Trophoblast cell (in vitro differentiated cells and primary cell): ENCODE measurements around the gene B3GNT5. TPM values are rescaled to one million over a fixed set of nuclear protein-coding genes. Genes with fewer than 3 reads are reported as not detected.
A peak's percentile ranks its signal among the peaks of the same experiment; 100 is the strongest.

Experiments
- DNase-seq, 2 donors: peaks; one replicate each; pipeline ENCODE4 v3.0.0-alpha.2; 2016
- H2AFZ ChIP-seq: 2 replicates; pipeline ENCODE4 v1.6.1; 2013; ENCODE audit warnings: low read length, moderate library complexity, mild to moderate bottlenecking; ENCODE audit not compliant: insufficient read depth, poor library complexity
- H2AK5ac ChIP-seq: 2 replicates; pipeline ENCODE4 v1.6.1; 2013; ENCODE audit warnings: mild to moderate bottlenecking, low read length
- H2BK120ac ChIP-seq: 2 replicates; pipeline ENCODE4 v1.6.1; 2013; ENCODE audit warnings: low read length, mild to moderate bottlenecking, moderate library complexity; ENCODE audit not compliant: insufficient read depth, poor library complexity
- H2BK12ac ChIP-seq: 2 replicates; pipeline ENCODE4 v1.6.1; 2013; ENCODE audit warnings: mild to moderate bottlenecking, low read length, moderate library complexity
- H2BK5ac ChIP-seq: 2 replicates; pipeline ENCODE4 v1.6.1; 2013; ENCODE audit warnings: low read length, low read depth, moderate library complexity, mild to moderate bottlenecking; ENCODE audit not compliant: poor library complexity
- H3K14ac ChIP-seq: 2 replicates; pipeline ENCODE4 v1.6.1; 2013; ENCODE audit warnings: mild to moderate bottlenecking, low read length
- H3K18ac ChIP-seq: 2 replicates; pipeline ENCODE4 v1.6.1; 2013; ENCODE audit warnings: mild to moderate bottlenecking, low read length
- H3K23ac ChIP-seq: 2 replicates; pipeline ENCODE4 v1.6.1; 2013; ENCODE audit warnings: low read length
- H3K27ac ChIP-seq: 2 replicates; pipeline ENCODE4 v1.5.1; 2013; ENCODE audit warnings: low read depth, mild to moderate bottlenecking, inconsistent platforms, low read length, moderate library complexity
- H3K27me3 ChIP-seq: 2 replicates; pipeline ENCODE4 v1.6.1; 2013; ENCODE audit warnings: inconsistent platforms, mild to moderate bottlenecking, low read length, moderate library complexity; ENCODE audit not compliant: insufficient read depth
- H3K36me3 ChIP-seq, 2 experiments: 1 replicate in 1 of 2; 2 replicates in 1 of 2; pipeline ENCODE4 v1.6.1; 2013; ENCODE audit warnings: low read length in 2 of 2, mild to moderate bottlenecking in 2 of 2, moderate library complexity in 1 of 2; ENCODE audit not compliant: insufficient read depth in 2 of 2, control insufficient read depth in 1 of 2
- H3K4ac ChIP-seq: 2 replicates; pipeline ENCODE4 v1.6.1; 2013; ENCODE audit warnings: low read depth, mild to moderate bottlenecking, low read length, moderate library complexity
- H3K4me1 ChIP-seq, 2 experiments: 1 replicate in 1 of 2; 2 replicates in 1 of 2; pipeline ENCODE4 v1.6.1; 2013; ENCODE audit warnings: low read length in 2 of 2, mild to moderate bottlenecking in 2 of 2, moderate library complexity in 1 of 2; ENCODE audit not compliant: insufficient read depth in 2 of 2, control insufficient read depth in 1 of 2
- H3K4me2 ChIP-seq: 2 replicates; pipeline ENCODE4 v1.6.1; 2013; ENCODE audit warnings: inconsistent platforms, mild to moderate bottlenecking, low read length, moderate library complexity
- H3K4me3 ChIP-seq: 2 replicates; pipeline ENCODE4 v1.5.1; 2013; ENCODE audit warnings: mild to moderate bottlenecking, low read depth, low read length, inconsistent platforms
- H3K79me1 ChIP-seq: one replicate; pipeline ENCODE4 v1.6.1; 2013; ENCODE audit warnings: low read length
- H3K79me2 ChIP-seq: 2 replicates; pipeline ENCODE4 v1.6.1; 2013; ENCODE audit warnings: low read length, mild to moderate bottlenecking; ENCODE audit not compliant: control insufficient read depth, insufficient read depth, poor library complexity
- H3K9ac ChIP-seq: 2 replicates; pipeline ENCODE4 v1.6.1; 2013; ENCODE audit warnings: mild to moderate bottlenecking, low read length
- H3K9me3 ChIP-seq: 2 replicates; pipeline ENCODE4 v1.6.1; 2013; ENCODE audit warnings: low read depth, mild to moderate bottlenecking, control low read depth, inconsistent platforms, low read length; ENCODE audit not compliant: insufficient read depth
- H4K12ac ChIP-seq: 2 replicates; pipeline ENCODE4 v1.6.1; 2013; ENCODE audit warnings: low read depth, mild to moderate bottlenecking, low read length, moderate library complexity
- H4K8ac ChIP-seq: 2 replicates; pipeline ENCODE4 v1.6.1; 2013; ENCODE audit warnings: low read depth, mild to moderate bottlenecking, low read length, moderate library complexity
- H4K91ac ChIP-seq: one replicate; pipeline ENCODE4 v1.6.1; 2013; ENCODE audit warnings: low read depth, mild to moderate bottlenecking, low read length, moderate library complexity
- WGBS: extraction: QIAGEN DNeasy Blood & Tissue Kit; methylation state at CpG from one replicate; pipeline ENCODE4 v1.1.7; 2013; ENCODE audit warnings: missing lambda C conversion rate; ENCODE audit not compliant: insufficient read length, insufficient coverage; ENCODE audit errors: extremely low coverage; 5-methylcytosine and 5-hydroxymethylcytosine counted together
- polyA plus RNA-seq: library from polyadenylated mRNA; stranded (reverse); fragments of 200-250 nt; gene quantifications from 2 replicates; pipeline ENCODE4 v1.2.3, GENCODE V29; 2013

The B3GNT5 gene
- polyA plus RNA-seq: 34.5 and 36.5 TPM in 2 replicates

DNA sequence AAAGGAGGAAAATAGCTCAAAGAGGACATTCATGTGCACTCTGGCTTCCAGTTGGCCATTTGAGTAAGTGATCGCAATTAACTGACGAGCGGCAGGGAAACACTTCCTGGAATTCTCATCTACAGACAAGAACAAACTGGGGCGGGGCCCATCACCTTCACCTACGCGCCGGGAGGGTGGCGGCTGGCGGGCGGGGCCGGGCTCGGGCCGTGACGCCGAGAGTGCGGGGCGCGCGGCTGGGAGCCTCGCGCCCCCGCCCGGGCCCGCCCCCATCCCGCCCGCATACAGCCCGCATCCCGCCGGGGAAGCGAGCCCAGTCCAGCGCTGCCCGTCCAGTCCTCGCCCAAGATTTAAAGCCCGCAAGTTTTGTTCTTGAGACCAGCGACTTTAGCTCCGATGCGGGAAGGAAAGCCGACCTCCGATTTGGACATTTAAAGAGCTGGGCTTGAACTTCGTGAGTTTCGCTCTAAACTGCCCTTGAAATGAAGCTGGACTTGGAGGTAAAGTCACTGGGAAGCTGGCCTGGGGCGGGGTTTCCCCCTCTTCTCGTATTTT, at the start of gene B3GNT5:
Gene B3GNT5 (plus strand): TSS at position 281 of the 555 bp plus-strand sequence. CDS start 16,546 bp downstream, outside the sequence.
- Histone ChIP-seq H4K8ac (peak within 1 kb of the TSS; percentile 97), H3K4ac (peak within 1 kb of the TSS; percentile 97), H2BK12ac (peak within 1 kb of the TSS; percentile 73), H4K91ac (peak within 1 kb of the TSS; percentile 97), H3K4me1 (peaks cover 0 to 3% of the 10 kb centered on the region in 2 experiments), H3K9ac (peak within 1 kb of the TSS; percentile 96), H2AK5ac (peak within 1 kb of the TSS; percentile 11), H2BK120ac (peak within 1 kb of the TSS; percentile 94), H2BK5ac (peak within 1 kb of the TSS; percentile 81), H3K79me2 (peaks cover 13% of the 10 kb centered on the region), H3K27me3 (no peaks in the 10 kb centered on the region), H3K18ac (peak within 1 kb of the TSS; percentile 97), H3K9me3 (no peaks in the 10 kb centered on the region), H3K23ac (peak within 1 kb of the TSS; percentile 2), H3K27ac (peak within 1 kb of the TSS; percentile 79), H4K12ac (peak within 1 kb of the TSS; percentile 73), H3K79me1 (peaks cover 15% of the 10 kb centered on the region), H3K4me2 (peak within 1 kb of the TSS; percentile 96), H3K14ac (peak within 1 kb of the TSS; percentile 86), H2AFZ (peak within 1 kb of the TSS; percentile 94), H3K4me3 (peak within 1 kb of the TSS; percentile 94), H3K36me3 (peaks cover 0 to under 1% of the 10 kb centered on the region in 2 experiments)
- DNase-seq: peak; percentile 92 to 95
- WGBS: no CpG with 5 or more reads among the region's 43 CpGs

DNA sequence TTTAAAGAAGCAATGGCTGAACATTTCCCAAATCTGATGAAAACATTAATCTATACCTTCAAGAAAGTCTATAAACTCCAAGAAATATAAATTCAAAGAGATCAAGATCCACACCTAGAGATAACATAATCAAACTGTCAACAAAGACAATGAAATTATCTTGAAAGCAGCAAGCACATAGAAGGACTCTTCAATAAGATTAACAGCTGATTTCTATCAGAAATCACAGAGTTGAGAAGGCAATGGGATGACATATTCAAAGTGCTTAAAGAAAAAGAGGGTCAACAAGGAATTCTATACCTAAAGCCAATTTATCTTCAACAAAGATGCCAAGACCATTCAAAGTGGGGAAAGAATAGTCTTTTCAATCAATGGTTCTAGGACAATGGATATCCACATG, 49.4 kb upstream of the B3GNT5 start:
- Histone ChIP-seq H3K27me3 (no peaks in the 10 kb centered on the region), H4K91ac (no peak overlapping the region), H3K4ac (no peak overlapping the region), H2BK5ac (no peak overlapping the region), H3K23ac (no peak overlapping the region), H3K79me1 (no peaks in the 10 kb centered on the region), H3K9ac (no peak overlapping the region), H3K9me3 (no peaks in the 10 kb centered on the region), H4K12ac (no peak overlapping the region), H2AK5ac (no peak overlapping the region), H3K79me2 (no peaks in the 10 kb centered on the region), H3K14ac (no peak overlapping the region), H3K4me3 (no peak overlapping the region), H2BK120ac (no peak overlapping the region), H3K4me1 (no peaks in the 10 kb centered on the region), H2AFZ (no peak overlapping the region), H3K27ac (no peak overlapping the region), H2BK12ac (no peak overlapping the region), H3K36me3 (no peaks in the 10 kb centered on the region), H4K8ac (no peak overlapping the region), H3K4me2 (no peak overlapping the region), H3K18ac (no peak overlapping the region)
- no peak for DNase-seq

DNA sequence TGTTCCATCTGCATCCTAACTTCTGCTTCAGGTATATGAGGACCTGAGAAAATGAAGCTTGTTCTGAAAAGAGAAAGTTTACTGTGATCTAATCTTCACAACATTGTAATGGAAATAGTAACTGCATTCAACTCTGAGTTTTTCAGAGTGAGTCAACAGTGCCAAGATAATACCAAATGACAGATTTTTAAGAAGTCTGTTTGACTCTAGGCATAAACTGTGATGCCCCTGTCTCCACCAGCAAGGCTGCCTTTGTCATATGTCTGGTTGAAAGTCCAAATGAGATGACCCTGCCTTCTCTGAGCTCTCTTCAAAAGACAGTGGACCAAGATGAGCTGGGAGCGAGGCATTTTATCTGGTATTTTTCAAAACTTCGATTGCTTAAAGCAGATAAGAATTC, 44.8 kb upstream of the B3GNT5 start:
- Histone ChIP-seq H3K9me3 (no peaks in the 10 kb centered on the region), H3K23ac (no peak overlapping the region), H4K8ac (no peak overlapping the region), H2AK5ac (no peak overlapping the region), H3K9ac (no peak overlapping the region), H3K79me2 (no peaks in the 10 kb centered on the region), H2BK12ac (no peak overlapping the region), H4K12ac (no peak overlapping the region), H3K4ac (no peak overlapping the region), H3K18ac (no peak overlapping the region), H3K14ac (no peak overlapping the region), H3K27me3 (no peaks in the 10 kb centered on the region), H3K79me1 (no peaks in the 10 kb centered on the region), H3K4me1 (no peaks in the 10 kb centered on the region), H3K27ac (no peak overlapping the region), H3K36me3 (no peaks in the 10 kb centered on the region), H3K4me2 (no peak overlapping the region), H3K4me3 (no peak overlapping the region), H2BK5ac (no peak overlapping the region), H2AFZ (no peak overlapping the region), H4K91ac (no peak overlapping the region), H2BK120ac (no peak overlapping the region)
- WGBS: no CpG with 5 or more reads among the region's 2 CpGs
- DNase-seq: peak in 1 of 2 donors; percentile 32

DNA sequence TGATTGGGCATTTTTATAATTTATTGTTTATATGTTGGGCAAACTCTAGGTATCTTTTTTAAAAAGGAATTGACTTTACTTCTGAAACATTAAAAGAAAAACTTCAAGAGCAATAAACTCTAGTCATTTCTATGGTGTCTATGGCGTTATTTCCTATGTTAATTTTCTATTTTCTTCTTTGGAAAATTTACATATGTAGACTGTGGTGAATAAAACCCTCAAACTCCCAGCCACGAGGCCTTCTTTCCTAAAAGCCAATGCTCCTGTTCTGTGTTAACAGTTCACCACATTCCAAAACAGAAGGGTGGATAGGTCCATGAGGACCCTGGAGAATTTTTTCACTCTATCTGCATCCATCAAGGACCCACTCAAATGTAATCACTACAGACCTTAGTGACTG, 44.3 kb upstream of the B3GNT5 start:
- Histone ChIP-seq H2BK120ac (no peak overlapping the region), H2BK5ac (no peak overlapping the region), H2AFZ (no peak overlapping the region), H2BK12ac (no peak overlapping the region), H3K36me3 (no peaks in the 10 kb centered on the region), H3K4me2 (no peak overlapping the region), H3K79me2 (no peaks in the 10 kb centered on the region), H3K4me1 (no peaks in the 10 kb centered on the region), H3K27me3 (no peaks in the 10 kb centered on the region), H3K23ac (no peak overlapping the region), H3K14ac (no peak overlapping the region), H3K4ac (no peak overlapping the region), H4K8ac (no peak overlapping the region), H3K79me1 (no peaks in the 10 kb centered on the region), H4K12ac (no peak overlapping the region), H4K91ac (no peak overlapping the region), H3K9ac (no peak overlapping the region), H3K4me3 (no peak overlapping the region), H3K9me3 (no peaks in the 10 kb centered on the region), H3K18ac (no peak overlapping the region), H2AK5ac (no peak overlapping the region), H3K27ac (no peak overlapping the region)
- WGBS: no CpG with 5 or more reads among the region's 2 CpGs
- no peak for DNase-seq
